OCI-LY3 (cell line): ENCODE results near the gene AKAP7.

Experiments used
- H2AFZ ChIP-seq: fragments of 200-600, 300-600 bp; shearing (Covaris generic); 2 replicates; pipeline ENCODE4 v1.6.0; 2014; ENCODE audit warnings: antibody characterized with exemption, low read depth, low read length
- H3K27ac ChIP-seq: fragments of 200-600, 300-600 bp; sonication (generic); 2 replicates; pipeline ENCODE4 v1.5.1; 2014; ENCODE audit warnings: mild to moderate bottlenecking, low read length, moderate library complexity, mixed read lengths
- H3K27me3 ChIP-seq: fragments of 200-600, 300-600 bp; sonication (generic); 2 replicates; pipeline ENCODE4 v1.6.1; 2014; ENCODE audit warnings: low read depth, low read length, mixed read lengths
- H3K36me3 ChIP-seq: fragments of 200-600, 300-600 bp; sonication (generic); replicated peaks from 2 replicates; pipeline ENCODE3; 2014; ENCODE audit warnings: low read depth, low read length, mixed read lengths
- H3K4me1 ChIP-seq: fragments of 300-600, 200-600 bp; sonication (generic); 2 replicates; pipeline ENCODE4 v1.6.1; 2014; ENCODE audit warnings: low read length, mixed read lengths
- H3K4me2 ChIP-seq: fragments of 200-600, 300-600 bp; sonication (generic); 2 replicates; pipeline ENCODE4 v1.6.1; 2014; ENCODE audit warnings: low read length, mixed read lengths
- H3K4me3 ChIP-seq: fragments of 300-600, 200-600 bp; sonication (generic); 2 replicates; pipeline ENCODE4 v1.5.1; 2014; ENCODE audit warnings: antibody characterized with exemption, mild to moderate bottlenecking, low read length, moderate library complexity
- H3K79me2 ChIP-seq: fragments of 300-600, 200-600 bp; shearing (Covaris generic); 2 replicates; pipeline ENCODE4 v1.6.1; 2014; ENCODE audit warnings: mild to moderate bottlenecking, low read length, mixed read lengths
- H3K9ac ChIP-seq: fragments of 300-600, 200-600 bp; shearing (Covaris generic); 2 replicates; pipeline ENCODE4 v1.6.0; 2014; ENCODE audit warnings: mild to moderate bottlenecking, low read length, moderate library complexity
- H3K9me3 ChIP-seq: fragments of 200-600, 300-600 bp; shearing (Covaris generic); 2 replicates; pipeline ENCODE4 v1.6.1; 2014; ENCODE audit warnings: low read length, mixed read lengths; ENCODE audit not compliant: insufficient read depth
- H4K20me1 ChIP-seq: fragments of 200-600, 300-600 bp; sonication (generic); 2 replicates; pipeline ENCODE4 v1.6.1; 2016; ENCODE audit warnings: low read length, mixed read lengths; ENCODE audit not compliant: insufficient read depth
- CTCF ChIP-seq: fragments of 200-600, 300-600 bp; sonication (generic); IDR thresholded peaks from 2 replicates; pipeline ENCODE4 v1.5.1; 2014; ENCODE audit warnings: antibody characterized with exemption, low read length, low read depth
- EZH2phosphoT487 ChIP-seq: fragments of 200-600 bp; shearing (Covaris generic); IDR thresholded peaks from 2 replicates; pipeline ENCODE4 v1.6.1; 2018; ENCODE audit warnings: antibody characterized with exemption, mixed run types, low read depth

Gene AKAP7

GRCh38 chr6:131309437-131309836 lies 174.2 kb downstream of the AKAP7 start:
- H3K9me3 ChIP-seq = no peaks in the 10 kb centered on the region
- H3K79me2 ChIP-seq = no peaks in the 10 kb centered on the region
- H4K20me1 ChIP-seq = no peaks in the 10 kb centered on the region
- H3K27ac ChIP-seq = no peak overlapping the region
- H2AFZ ChIP-seq = no peak overlapping the region
- no peaks in the 10 kb centered on the region for H3K36me3 ChIP-seq
- H3K4me3 ChIP-seq = no peak overlapping the region
- no peaks in the 10 kb centered on the region for H3K27me3 ChIP-seq
- no peak for TF ChIP-seq EZH2phosphoT487
- TF ChIP-seq CTCF = no peak
- no peak overlapping the region for H3K4me2 ChIP-seq
- H3K9ac ChIP-seq = no peak overlapping the region
- H3K4me1 ChIP-seq = no peaks in the 10 kb centered on the region

GRCh38 chr6:131314838-131315237 lies 179.6 kb downstream of the AKAP7 start:
- H3K9me3 ChIP-seq = no peaks in the 10 kb centered on the region
- no peaks in the 10 kb centered on the region for H4K20me1 ChIP-seq
- TF ChIP-seq CTCF = no peak
- no peak for TF ChIP-seq EZH2phosphoT487
- no peak overlapping the region for H3K4me2 ChIP-seq
- no peak overlapping the region for H3K9ac ChIP-seq
- no peaks in the 10 kb centered on the region for H3K36me3 ChIP-seq
- H3K4me1 ChIP-seq = no peaks in the 10 kb centered on the region
- H2AFZ ChIP-seq = no peak overlapping the region
- no peaks in the 10 kb centered on the region for H3K27me3 ChIP-seq
- no peaks in the 10 kb centered on the region for H3K79me2 ChIP-seq
- H3K27ac ChIP-seq = no peak overlapping the region
- H3K4me3 ChIP-seq = no peak overlapping the region

GRCh38 chr6:131316654-131317053 lies 181.4 kb downstream of the AKAP7 start:
- H3K4me3 ChIP-seq = no peak overlapping the region
- H4K20me1 ChIP-seq = no peaks in the 10 kb centered on the region
- no peak for TF ChIP-seq CTCF
- no peak for TF ChIP-seq EZH2phosphoT487
- no peak overlapping the region for H3K4me2 ChIP-seq
- no peaks in the 10 kb centered on the region for H3K9me3 ChIP-seq
- H3K36me3 ChIP-seq = no peaks in the 10 kb centered on the region
- no peaks in the 10 kb centered on the region for H3K79me2 ChIP-seq
- H3K27ac ChIP-seq = no peak overlapping the region
- no peak overlapping the region for H3K9ac ChIP-seq
- H2AFZ ChIP-seq = no peak overlapping the region
- H3K27me3 ChIP-seq = no peaks in the 10 kb centered on the region
- H3K4me1 ChIP-seq = no peaks in the 10 kb centered on the region

DNA sequence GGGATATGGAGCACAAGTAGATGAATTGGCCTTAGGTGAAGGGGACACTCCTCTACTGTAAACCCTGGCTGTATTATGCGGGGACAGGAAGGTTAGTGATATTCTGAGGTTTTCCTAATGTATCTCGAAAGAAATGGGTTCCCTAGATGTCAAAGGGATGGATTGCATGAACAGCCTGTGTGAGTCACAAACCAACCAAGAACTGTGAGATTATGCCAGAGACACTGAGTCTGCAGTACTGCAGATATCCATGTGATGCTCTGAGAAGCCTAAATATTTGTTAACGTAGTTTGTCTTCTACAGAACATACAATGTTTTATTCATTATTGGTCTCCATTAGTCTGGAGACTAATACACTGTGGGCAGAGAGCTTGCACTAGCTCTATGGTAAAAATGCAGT lies 182.2 kb downstream of the AKAP7 start:
- Histone ChIP-seq H3K79me2 (no peaks in the 10 kb centered on the region), H3K4me3 (no peak overlapping the region)

More for the DNA sequence above, 182.2 kb downstream of the AKAP7 start:
- Histone ChIP-seq H3K9ac (no peak overlapping the region), H2AFZ (no peak overlapping the region), H3K36me3 (no peaks in the 10 kb centered on the region), H3K9me3 (no peaks in the 10 kb centered on the region), H3K27me3 (no peaks in the 10 kb centered on the region), H3K27ac (no peak overlapping the region), H3K4me2 (no peak overlapping the region), H4K20me1 (no peaks in the 10 kb centered on the region), H3K4me1 (no peaks in the 10 kb centered on the region)
- no peak for TF ChIP-seq CTCF
- no peak for TF ChIP-seq EZH2phosphoT487
